B cell (primary cell): ENCODE measurements around the gene TRABD2A. TPM values are rescaled to one million over a fixed set of nuclear protein-coding genes. Genes with fewer than 3 reads are reported as not detected.

ENCODE experiments used
- ATAC-seq: fragments of 200-7000 bp; cut with Tn5 transposase; one replicate; pipeline ENCODE4 v1.10.0; 2021; ENCODE audit warnings: low read depth, mild to moderate bottlenecking, moderate number of reproducible peaks, moderate library complexity
- CTCF ChIA-PET: fragments of 350-600 bp; sonication (Branson Sonifier 250); formaldehyde crosslinking; loops from one replicate; lab custom pipeline; 2021; ENCODE audit warnings: antibody characterized with exemption, inconsistent platforms; lab: Charles Lee
- POLR2A ChIA-PET: fragments of 350-600 bp; sonication (Branson Sonifier 250); formaldehyde crosslinking; loops from one replicate; lab custom pipeline; 2021; ENCODE audit warnings: antibody characterized with exemption; lab: Charles Lee
- DNase-seq: peaks from one replicate; pipeline ENCODE4 v3.0.0; 2013
- H2AFZ ChIP-seq: 2 replicates; pipeline ENCODE4 v1.6.1; 2012; ENCODE audit warnings: mild to moderate bottlenecking, low read depth, low read length; ENCODE audit not compliant: insufficient read depth, poor library complexity, severe bottlenecking
- H3K27ac ChIP-seq, 2 donors: 1 replicate in 1 of 2; 2 replicates in 1 of 2; pipeline ENCODE4 v1.5.1; 2012 to 2013; ENCODE audit warnings: low read length in 2 of 2, mild to moderate bottlenecking in 2 of 2, moderate library complexity in 1 of 2
- H3K27me3 ChIP-seq, 4 experiments: fragments of 200-600 bp in 1 of 4; sonication (generic) in 1 of 4; replicated peaks in 1 of 4; 1 replicate in 2 of 4; 2 replicates in 2 of 4; pipeline versions ENCODE4 v1.6.1 to v1.7.0; 2013 to 2016; ENCODE audit warnings: low read length in 3 of 4, mild to moderate bottlenecking in 2 of 4, mixed read lengths in 1 of 4, moderate library complexity in 1 of 4; ENCODE audit not compliant: insufficient read depth in 4 of 4, control insufficient read depth in 3 of 4; ENCODE audit errors: control extremely low read depth in 1 of 4
- H3K36me3 ChIP-seq, 2 experiments: replicated peaks in 1 of 2; 1 replicate in 1 of 2; 2 replicates in 1 of 2; pipeline versions ENCODE4 v1.6.1 to v1.7.1; 2013; ENCODE audit warnings: low read length in 1 of 2; ENCODE audit not compliant: insufficient read depth in 2 of 2, control insufficient read depth in 1 of 2; ENCODE audit errors: control extremely low read depth in 1 of 2, extremely low read depth in 1 of 2
- H3K4me1 ChIP-seq, 2 donors: fragments of 200-600 bp in 1 of 2; sonication (generic) in 1 of 2; 1 replicate in 1 of 2; 2 replicates in 1 of 2; pipeline versions ENCODE4 v1.5.1 to v1.6.1; 2013 to 2017; ENCODE audit warnings: low read length in 2 of 2; ENCODE audit not compliant: control insufficient read depth in 2 of 2, insufficient read depth in 2 of 2
- H3K4me2 ChIP-seq: replicated peaks from 2 replicates; pipeline ENCODE3; 2012; ENCODE audit warnings: mild to moderate bottlenecking, low read depth, low read length; ENCODE audit not compliant: poor library complexity, severe bottlenecking
- H3K4me3 ChIP-seq, 5 experiments: fragments of 200-600 bp in 1 of 5; sonication (generic) in 1 of 5; 1 replicate in 3 of 5; 2 replicates in 2 of 5; pipeline versions ENCODE4 v1.5.1 to v1.7.0; 2011 to 2016; ENCODE audit warnings: low read length in 4 of 5, mild to moderate bottlenecking in 4 of 5, low read depth in 2 of 5, control low read depth in 1 of 5, moderate library complexity in 1 of 5; ENCODE audit not compliant: insufficient read depth in 1 of 5; ENCODE audit errors: control extremely low read depth in 1 of 5, extremely low read depth in 1 of 5
- H3K79me2 ChIP-seq: fragments of 200-600 bp; sonication (generic); one replicate; pipeline ENCODE4 v1.6.0; 2016; ENCODE audit warnings: low read length; ENCODE audit not compliant: control insufficient read depth, insufficient read depth
- H3K9ac ChIP-seq: fragments of 200-600 bp; sonication (generic); 2 replicates; pipeline ENCODE4 v1.6.1; 2017; ENCODE audit warnings: mild to moderate bottlenecking, low read length, moderate library complexity
- H3K9me3 ChIP-seq, 3 donors: one replicate each; pipeline versions ENCODE4 v1.6.1 to v1.7.1; 2013; ENCODE audit warnings: low read length in 2 of 3; ENCODE audit not compliant: control insufficient read depth in 2 of 3, insufficient read depth in 1 of 3; ENCODE audit errors: control extremely low read depth in 1 of 3
- H4K20me1 ChIP-seq: 2 replicates; pipeline ENCODE4 v1.6.0; 2012; ENCODE audit warnings: mild to moderate bottlenecking, low read length; ENCODE audit not compliant: insufficient read depth, control insufficient read depth, poor library complexity, severe bottlenecking
- H3K27ac Mint-ChIP-seq: one replicate; pipeline ENCODE4 v1.8.0; 2021; ENCODE audit warnings: mixed read lengths
- H3K27me3 Mint-ChIP-seq: one replicate; pipeline ENCODE4 v1.8.0; 2021; ENCODE audit warnings: mixed read lengths
- H3K4me1 Mint-ChIP-seq: one replicate; pipeline ENCODE4 v1.8.0; 2021; ENCODE audit warnings: mixed read lengths
- H3K4me3 Mint-ChIP-seq: one replicate; pipeline ENCODE4 v1.8.0; 2021; ENCODE audit warnings: mixed read lengths
- H3K9me3 Mint-ChIP-seq: one replicate; pipeline ENCODE4 v1.8.0; 2022; ENCODE audit warnings: mixed read lengths; ENCODE audit not compliant: insufficient read depth
- CTCF ChIP-seq: fragments of 200-600 bp; IDR thresholded peaks from one replicate; pipeline ENCODE4 v1.8.0; 2022; ENCODE audit warnings: antibody characterized with exemption, mild to moderate bottlenecking
- EZH2 ChIP-seq: IDR thresholded peaks from 2 replicates; pipeline ENCODE4 v1.6.1; 2012; ENCODE audit warnings: borderline replicate concordance, low read depth, mild to moderate bottlenecking, moderate library complexity, low read length; ENCODE audit not compliant: insufficient read depth, poor library complexity, severe bottlenecking
- WGBS: methylation state at CpG from one replicate; pipeline ENCODE4 v1.1.5; 2013; ENCODE audit warnings: missing lambda C conversion rate; ENCODE audit not compliant: insufficient coverage; 5-methylcytosine and 5-hydroxymethylcytosine counted together
- intact Hi-C: fragments of 100-400 bp; cut with micrococcal nuclease; formaldehyde crosslinking; loops from one replicate; pipeline ENCODE4 v1.10.0; 2022
- polyA plus RNA-seq: library from polyadenylated mRNA; depleted of rRNA; stranded (reverse); fragments of >200 nt; gene quantifications from 2 replicates; pipeline ENCODE4 v1.2.3, GENCODE V29; 2012
- total RNA-seq, 2 donors: library from RNA; stranded (reverse); fragments of 120-200 nt in 1 of 2; gene quantifications; 1 replicate in 1 of 2; 2 replicates in 1 of 2; pipeline versions ENCODE4 v1.2.3 to v1.2.4, GENCODE V29; 2013 to 2022

TRABD2A gene
- total and polyA plus RNA-seq, 2 donors (not counting 1 experiment from before 2014, with no cell fraction given): 10.1 to 11.3 TPM

GRCh38 chr2:84894758-84895520, 14.1 kb upstream of the TRABD2A start:
- 3% methylated on average over 4 of the region's 7 CpGs for WGBS
- peak overlapping the region; percentile 84 for H3K4me2 ChIP-seq
- no peaks in the 10 kb centered on the region for H3K27me3 ChIP-seq
- ChIA-PET CTCF (interaction anchor here (1.0 to 3.8 kb wide), 6 partner anchors 11 to 51 kb away, joined by 3 to 27 read pairs (median 16); partner anchors contain the start of genes TMSB10 and TRABD2A), POLR2A (interaction anchor here (0.6 to 2.9 kb wide), 6 partner anchors 11 to 105 kb away, joined by 4 to 22 read pairs (median 5); partner anchors contain the start of gene TMSB10)
- no peaks in the 10 kb centered on the region for H3K9me3 ChIP-seq
- ATAC-seq (peak; percentile 61), DNase-seq (peak; percentile 67)
- peak overlapping the region in 4 of 5 experiments; percentile 3 to 46 (median 32) for H3K4me3 ChIP-seq
- H3K9me3 Mint-ChIP-seq: no peaks in the 10 kb centered on the region
- H3K27ac ChIP-seq: peak overlapping the region; percentile 78 to 91
- H4K20me1 ChIP-seq: no peaks in the 10 kb centered on the region
- H3K36me3 ChIP-seq: no peaks in the 10 kb centered on the region
- TF ChIP-seq EZH2 (no peak), CTCF (no peak)
- H3K9ac ChIP-seq: peak overlapping the region; percentile 62
- H3K79me2 ChIP-seq: peaks cover 12% of the 10 kb centered on the region
- peaks cover 38 to 42% of the 10 kb centered on the region in 2 donors for H3K4me1 ChIP-seq
- intact Hi-C loops: loop anchor here (1.0 kb wide), 1 partner anchor 10 kb away; the partner anchor contains the start of gene TMSB10
- peak overlapping the region; percentile 85 for H3K27ac Mint-ChIP-seq
- peaks cover 49% of the 10 kb centered on the region for H3K4me1 Mint-ChIP-seq
- H3K27me3 Mint-ChIP-seq: no peaks in the 10 kb centered on the region
- H3K4me3 Mint-ChIP-seq: peak overlapping the region; percentile 20
- peak overlapping the region; percentile 86 for H2AFZ ChIP-seq
